Superior temporal gyrus (tissue), 1 donor: ENCODE results near the gene CIB1.

ENCODE experiments used
- DNase-seq: peaks from one replicate; pipeline ENCODE4 v3.0.0-alpha.2; 2016; ENCODE audit errors: extremely low spot score

The CIB1 gene

DNA sequence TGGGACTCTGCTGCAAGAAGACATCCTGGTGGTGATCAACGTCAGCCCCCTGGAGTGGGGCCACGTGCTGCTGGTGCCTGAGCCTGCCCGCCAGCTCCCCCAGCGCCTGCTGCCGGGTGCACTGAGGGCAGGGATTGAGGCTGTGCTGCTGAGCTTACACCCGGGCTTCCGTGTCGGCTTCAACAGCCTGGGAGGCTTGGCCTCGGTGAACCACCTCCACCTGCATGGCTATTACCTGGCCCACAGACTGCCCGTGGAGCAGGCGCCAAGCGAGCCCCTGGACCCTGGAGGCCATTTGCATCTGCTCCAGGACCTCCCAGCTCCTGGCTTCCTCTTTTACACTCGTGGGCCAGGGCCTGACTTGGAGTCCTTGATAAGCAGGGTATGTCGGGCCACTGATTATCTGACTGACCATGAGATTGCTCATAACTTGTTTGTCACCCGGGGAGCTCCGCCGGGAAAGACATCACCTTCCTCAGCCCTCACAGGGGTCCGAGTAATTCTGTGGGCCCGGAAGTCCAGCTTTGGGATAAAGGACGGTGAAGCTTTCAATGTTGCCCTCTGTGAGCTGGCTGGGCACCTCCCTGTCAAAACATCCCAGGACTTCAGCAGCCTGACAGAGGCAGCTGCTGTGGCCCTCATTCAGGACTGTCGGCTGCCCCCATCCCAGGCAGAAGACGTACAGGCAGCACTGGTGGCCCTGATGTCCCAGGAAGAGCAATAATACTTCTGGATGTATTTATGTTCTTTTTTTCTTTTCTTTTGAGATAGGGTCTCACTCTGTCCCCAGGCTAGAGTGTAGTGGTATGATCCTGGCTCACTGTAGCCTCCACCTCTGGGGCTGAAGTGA, 7.8 kb upstream of the CIB1 start:
- DNase-seq, result no peak

DNA sequence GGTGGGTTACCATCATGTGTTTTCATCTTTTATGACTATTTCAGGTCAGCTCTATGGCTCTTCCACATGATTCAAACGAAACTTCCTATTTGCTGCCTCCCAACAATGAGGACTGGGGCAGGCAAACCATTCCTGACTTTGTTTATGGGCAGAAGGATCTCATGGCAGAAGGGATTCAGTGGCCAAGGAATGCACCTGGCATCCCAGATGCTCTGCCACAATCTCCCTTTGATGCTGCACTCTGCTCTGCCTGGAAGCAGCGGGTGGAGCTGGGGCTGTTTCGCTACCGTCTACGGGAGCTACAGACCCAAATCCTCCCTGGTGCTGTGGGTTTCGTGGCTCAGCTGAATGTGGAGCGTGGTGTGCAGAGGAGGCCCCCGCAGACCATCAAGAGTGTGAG, 7.1 kb upstream of the CIB1 start:
- DNase-seq, result no peak

DNA sequence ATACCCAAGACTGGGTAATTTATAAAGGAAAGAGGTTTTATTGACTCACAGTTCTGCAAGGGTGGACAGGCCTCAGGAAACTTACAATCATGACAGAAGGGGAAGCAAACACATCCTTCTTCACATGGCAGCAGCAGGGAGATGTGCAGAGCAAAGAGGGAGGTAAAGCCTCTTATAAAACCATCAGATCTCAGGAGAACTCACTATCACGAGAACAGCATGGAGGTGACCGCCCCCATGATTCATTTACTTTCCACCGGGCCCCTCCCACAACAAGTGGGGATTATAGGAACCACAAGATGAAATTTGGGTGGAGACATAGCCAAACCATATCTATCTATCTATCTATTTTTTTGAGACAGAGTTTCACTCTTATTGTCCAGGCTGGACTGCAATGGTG, 5.6 kb upstream of the CIB1 start:
- no peak for DNase-seq

DNA sequence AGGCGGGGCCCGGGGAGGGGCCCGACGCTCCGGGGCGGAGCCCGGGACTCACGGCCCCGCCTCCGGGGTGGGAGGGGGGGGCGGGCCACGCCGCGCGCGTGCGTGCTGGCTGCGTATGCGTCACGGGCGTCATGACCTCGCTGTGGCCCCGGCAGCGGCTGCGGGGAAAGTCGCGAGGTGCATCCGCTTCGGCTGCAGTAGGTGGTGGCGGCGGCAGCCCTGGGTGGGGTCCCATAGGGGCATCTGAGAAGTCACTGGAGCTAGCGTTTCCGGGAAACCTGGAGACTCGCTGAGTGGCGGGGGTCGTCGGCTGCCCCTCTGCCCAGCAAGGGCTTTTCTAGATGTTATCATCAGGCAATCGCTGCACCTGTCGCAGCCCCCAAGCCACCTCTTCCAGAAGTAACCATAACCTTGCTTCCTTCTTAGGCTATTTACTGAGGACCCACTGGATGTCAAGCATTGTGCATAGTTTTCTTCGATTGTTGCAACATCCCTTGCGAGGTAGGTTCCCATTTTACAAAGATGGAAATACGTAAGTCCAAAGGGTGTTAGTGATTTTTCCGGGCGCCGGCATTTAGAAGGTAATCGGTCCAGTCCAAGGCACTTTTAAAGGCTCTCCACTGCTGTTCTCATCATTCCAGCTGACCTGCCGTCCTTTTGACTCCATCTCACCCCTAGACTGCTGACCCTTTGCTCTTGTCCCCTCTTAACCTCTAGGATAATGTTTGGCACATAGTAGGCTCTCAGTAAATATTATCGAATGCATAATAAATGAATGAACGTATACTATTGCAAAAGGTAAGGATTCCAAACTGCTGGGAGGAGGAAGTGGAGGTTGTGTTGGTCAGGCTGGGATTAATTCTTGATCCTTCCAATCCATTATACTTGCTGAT, 601 bp upstream of the CIB1 start, which contains the start of gene GDPGP1:
TSS of gene GDPGP1 (plus strand) at position 114 of the 893 bp plus-strand sequence. CDS start 6,700 bp downstream, outside the sequence.
- DNase-seq, result no peak

DNA sequence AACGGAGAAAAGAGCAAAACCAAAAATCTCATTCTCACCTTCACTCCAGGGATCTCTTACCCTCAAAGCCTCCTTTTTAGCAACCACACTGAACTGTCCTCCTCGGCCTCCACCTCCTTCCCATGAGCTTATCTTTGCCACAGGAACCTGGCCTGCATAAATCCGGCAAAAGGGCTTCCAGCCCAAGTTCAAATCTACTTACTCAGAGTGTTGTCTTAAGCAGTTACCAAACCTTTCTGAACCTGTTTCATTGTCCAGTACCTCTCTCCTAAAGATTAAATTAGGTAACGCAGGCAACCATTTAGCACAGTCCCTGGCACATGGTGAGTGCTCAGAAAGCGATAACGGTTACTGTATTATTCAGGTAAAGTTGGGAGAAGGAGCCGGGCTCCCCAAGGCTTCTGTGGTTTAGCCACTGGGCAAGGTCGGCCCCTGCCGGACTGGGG, 777 bp downstream of the CIB1 start:
- peak; percentile 39 for DNase-seq

DNA sequence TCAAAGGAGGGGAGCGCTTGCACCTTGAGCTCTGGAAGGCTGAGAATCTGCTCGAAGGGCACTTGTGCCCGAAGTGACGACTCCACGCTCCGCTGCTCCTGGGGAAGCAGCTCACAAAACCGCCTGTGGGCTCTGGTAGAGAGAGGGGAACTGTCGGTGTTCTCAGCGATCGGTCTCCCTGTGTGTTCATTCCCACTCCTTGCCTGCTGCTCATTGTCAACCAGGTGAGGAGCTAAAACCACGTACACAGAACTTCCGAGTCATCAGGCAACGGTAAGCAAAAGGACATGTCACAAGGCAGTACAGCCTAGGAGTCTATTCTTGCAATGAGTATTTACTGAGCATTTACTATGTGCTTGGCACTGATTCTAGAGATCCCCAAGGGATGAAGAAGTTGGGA, 1.5 kb downstream of the CIB1 start:
- DNase-seq, result no peak

DNA sequence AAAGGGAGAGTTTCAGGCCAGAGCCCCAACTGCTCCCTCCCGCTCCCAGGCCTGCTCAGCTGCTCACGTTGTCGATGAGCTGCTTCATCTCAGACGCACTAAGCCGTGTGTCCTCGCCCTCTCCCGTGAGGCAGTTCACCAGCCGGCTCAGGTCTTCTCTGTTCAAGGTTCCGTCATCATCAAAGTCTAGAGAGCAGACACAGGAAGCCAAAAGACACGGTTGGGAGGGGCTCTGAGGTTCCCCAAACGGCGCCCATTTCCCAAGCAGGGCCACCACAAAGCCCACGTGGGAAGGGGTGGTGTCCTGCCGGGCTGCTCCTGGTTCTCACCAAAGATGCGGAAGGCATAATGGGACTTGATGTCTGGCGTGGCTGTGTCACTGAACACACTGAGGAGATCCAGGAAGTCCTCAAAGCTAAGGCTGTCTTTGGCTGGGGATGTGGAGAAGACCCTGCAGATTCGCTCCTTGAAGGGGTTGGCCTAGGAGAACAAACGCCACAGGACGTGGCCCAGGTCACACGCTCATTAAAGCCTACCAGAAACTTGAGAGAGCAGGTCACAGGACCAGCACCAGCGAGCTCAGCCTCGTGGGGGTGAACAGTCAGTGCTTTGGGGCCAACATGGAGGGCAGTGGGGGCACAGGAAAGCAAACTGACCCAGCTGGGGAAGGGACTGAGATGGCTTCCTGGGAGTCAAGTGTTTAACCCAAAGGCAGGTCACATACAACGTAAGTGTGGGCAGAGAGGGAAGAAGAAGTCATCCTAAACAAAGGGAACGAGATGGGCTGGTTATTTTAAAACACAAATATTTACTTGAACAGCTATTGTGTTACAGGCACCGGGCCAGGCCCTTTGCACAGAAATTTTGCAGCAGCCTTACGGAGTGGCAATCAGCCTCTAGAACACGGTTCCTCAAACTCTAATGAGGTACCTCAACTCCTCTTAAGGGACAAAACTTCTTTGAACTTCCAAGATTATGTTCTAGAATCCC, 2.4 kb downstream of the CIB1 start:
- no peak for DNase-seq

DNA sequence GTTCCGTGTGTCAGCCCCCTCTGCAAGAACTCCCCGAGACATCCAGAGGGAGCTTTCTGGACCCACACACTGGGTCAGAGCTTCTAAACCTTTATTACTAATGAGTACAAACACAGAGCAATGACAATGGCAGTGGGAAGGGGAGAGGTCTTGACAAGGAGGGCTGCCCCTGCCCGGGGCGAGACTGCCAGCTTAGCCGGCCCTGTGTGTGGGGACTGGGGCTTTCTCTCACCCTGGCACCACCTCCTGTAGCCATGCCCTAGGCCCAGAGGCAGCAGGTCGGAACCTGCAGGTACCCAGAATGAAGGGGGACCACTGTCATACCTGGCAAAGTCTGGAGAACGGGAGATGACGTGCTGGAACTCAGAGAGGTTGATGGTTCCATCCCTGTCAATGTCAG, 3.1 kb downstream of the CIB1 start:
- no peak for DNase-seq

DNA sequence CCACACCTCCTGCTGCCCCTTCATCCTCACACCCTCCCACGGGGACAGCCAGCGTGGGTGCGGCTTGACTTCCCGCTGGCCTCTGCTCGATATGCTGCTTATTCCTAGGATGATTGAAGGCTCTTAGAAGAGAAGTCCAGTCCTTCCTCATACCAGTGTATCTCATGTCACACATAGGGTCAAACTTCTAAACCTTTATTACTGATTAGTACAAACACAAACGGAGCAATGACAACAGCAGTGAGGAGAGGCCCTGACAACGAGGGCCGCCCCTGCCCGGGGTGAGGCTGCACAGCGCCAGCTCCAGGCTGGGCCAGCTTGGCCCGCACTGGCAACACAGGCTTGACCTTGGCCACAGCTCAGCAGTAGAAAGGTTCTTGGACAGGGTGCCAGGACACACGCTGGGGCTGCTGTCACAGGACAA, 3.7 kb downstream of the CIB1 start:
- no peak for DNase-seq

DNA sequence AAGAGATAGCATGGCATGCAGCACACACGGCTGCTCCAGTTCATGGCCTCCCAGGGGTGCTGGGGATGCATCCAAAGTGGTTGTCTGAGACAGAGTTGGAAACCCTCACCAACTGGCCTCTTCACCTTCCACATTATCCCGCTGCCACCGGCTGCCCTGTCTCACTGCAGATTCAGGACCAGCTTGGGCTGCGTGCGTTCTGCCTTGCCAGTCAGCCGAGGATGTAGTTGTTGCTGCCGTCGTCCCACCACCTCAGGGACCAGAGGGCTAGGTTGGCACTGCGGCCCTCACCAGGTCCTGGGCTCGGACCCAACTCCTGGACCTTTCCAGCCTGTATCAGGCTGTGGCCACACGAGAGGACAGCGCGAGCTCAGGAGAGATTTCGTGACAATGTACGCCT, 4.8 kb downstream of the CIB1 start:
- DNase-seq, result no peak

DNA sequence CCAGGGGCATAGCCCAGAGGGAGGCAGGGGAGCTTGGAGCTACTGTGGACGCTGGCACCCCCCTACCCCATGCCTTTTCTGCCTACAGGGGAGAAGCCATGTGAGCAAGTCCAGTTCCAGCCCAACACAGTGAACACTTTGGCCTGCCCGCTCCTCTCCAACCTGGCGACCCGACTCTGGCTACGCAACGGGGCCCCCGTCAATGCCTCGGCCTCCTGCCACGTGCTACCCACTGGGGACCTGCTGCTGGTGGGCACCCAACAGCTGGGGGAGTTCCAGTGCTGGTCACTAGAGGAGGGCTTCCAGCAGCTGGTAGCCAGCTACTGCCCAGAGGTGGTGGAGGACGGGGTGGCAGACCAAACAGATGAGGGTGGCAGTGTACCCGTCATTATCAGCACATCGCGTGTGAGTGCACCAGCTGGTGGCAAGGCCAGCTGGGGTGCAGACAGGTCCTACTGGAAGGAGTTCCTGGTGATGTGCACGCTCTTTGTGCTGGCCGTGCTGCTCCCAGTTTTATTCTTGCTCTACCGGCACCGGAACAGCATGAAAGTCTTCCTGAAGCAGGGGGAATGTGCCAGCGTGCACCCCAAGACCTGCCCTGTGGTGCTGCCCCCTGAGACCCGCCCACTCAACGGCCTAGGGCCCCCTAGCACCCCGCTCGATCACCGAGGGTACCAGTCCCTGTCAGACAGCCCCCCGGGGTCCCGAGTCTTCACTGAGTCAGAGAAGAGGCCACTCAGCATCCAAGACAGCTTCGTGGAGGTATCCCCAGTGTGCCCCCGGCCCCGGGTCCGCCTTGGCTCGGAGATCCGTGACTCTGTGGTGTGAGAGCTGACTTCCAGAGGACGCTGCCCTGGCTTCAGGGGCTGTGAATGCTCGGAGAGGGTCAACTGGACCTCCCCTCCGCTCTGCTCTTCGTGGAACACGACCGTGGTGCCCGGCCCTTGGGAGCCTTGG, 5.6 kb downstream of the CIB1 start:
- DNase-seq, result no peak

DNA sequence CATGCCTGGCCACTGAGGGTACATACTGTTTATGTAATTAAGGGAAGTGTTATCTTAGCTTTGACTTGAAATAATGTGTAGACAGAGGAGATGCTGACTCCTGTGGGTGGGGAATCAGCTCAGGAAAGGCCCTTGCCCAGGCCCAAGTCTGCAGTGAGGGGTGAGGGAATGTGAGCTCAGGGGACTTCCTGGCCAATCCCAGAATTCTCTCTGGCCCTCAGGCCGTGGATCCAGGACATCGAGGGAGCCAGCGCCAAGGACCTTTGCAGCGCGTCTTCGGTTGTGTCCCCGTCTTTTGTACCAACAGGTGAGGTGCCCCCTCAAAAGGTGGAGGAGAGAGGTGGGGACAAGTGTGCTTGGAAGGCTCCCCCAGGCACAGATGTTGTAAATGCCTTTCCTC, 6.4 kb downstream of the CIB1 start:
- DNase-seq, result no peak

DNA sequence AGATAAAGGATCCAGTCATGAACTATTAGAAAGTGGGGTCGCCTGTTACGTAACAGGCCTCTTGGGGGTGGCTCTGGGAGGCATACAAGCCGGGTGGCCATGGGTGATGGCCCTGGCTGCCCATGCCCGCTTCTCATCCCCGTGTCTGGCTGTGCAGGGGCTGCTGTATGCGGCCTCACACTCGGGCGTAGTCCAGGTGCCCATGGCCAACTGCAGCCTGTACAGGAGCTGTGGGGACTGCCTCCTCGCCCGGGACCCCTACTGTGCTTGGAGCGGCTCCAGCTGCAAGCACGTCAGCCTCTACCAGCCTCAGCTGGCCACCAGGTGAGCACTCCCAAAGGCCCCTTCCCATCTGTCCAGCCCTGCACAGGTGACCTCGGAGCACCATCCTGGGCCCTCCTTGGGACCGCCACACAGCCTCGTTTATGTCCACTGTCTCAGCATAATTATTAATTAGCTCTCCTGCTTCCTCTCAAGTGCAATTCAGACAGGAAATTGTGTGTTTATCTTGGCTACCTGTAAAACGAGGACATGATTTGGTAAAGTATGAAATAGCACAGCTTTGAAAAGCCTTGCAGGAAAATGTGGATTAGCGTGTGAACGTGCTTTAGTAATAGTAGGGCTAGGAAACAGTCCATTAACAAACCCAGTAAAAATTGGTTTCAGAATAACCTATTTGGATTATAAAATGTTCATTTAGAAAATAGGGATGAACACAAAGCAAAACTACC, 8.1 kb downstream of the CIB1 start:
- DNase-seq, result no peak

DNA sequence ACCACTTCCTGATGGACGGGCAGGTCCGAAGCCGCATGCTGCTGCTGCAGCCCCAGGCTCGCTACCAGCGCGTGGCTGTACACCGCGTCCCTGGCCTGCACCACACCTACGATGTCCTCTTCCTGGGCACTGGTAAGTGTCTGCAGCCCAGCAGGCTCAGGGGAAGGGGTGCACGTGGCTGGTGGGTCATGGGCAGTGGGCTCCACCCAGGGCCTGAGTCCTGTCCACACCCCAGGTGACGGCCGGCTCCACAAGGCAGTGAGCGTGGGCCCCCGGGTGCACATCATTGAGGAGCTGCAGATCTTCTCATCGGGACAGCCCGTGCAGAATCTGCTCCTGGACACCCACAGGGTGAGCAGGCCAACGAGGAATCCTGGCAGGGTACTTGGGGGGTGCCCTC, 8.7 kb downstream of the CIB1 start:
- DNase-seq, result no peak

DNA sequence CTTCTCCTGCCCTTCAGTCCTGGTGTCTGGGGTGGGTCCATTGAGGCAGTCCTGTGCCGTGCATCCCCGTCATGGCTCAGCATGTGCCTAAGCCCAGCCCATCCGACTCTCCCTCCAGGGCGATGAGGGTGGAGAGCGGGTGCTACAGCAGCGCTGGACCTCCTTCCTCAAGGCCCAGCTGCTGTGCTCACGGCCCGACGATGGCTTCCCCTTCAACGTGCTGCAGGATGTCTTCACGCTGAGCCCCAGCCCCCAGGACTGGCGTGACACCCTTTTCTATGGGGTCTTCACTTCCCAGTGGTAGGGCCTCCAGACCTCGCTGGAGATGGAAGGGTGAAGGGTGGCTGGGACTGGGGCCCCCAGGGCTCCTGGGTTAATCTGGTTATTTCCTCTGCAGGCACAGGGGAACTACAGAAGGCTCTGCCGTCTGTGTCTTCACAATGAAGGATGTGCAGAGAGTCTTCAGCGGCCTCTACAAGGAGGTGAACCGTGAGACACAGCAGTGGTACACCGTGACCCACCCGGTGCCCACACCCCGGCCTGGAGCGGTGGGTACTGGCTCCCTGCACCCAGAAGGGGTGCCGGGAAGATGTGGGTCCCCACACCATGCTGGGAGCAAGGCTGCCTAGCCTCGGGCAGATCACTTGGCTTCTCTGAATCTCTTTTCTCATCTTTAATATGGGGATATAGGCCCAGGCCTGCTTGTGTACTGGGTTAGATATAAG, 10.1 kb downstream of the CIB1 start:
- no peak for DNase-seq

DNA sequence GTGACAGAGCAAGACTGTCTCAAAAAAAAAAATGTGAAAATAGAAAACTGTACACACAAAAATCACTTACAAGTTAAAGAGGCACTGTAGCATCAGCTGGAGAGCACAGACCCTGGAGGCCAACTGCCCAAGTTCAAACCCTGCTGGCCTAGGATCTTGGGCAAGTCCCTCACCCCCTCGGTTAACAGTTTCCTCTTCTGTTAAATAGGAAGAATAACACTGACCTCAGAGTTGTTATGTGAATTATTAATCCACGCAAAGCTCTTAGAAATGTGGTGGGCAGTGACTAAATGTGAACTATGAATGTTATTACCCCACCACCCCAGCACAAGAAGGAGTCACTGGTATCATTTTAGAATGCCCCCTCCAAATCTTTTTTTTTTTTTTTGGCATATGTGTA, 11.2 kb downstream of the CIB1 start:
- no peak for DNase-seq

DNA sequence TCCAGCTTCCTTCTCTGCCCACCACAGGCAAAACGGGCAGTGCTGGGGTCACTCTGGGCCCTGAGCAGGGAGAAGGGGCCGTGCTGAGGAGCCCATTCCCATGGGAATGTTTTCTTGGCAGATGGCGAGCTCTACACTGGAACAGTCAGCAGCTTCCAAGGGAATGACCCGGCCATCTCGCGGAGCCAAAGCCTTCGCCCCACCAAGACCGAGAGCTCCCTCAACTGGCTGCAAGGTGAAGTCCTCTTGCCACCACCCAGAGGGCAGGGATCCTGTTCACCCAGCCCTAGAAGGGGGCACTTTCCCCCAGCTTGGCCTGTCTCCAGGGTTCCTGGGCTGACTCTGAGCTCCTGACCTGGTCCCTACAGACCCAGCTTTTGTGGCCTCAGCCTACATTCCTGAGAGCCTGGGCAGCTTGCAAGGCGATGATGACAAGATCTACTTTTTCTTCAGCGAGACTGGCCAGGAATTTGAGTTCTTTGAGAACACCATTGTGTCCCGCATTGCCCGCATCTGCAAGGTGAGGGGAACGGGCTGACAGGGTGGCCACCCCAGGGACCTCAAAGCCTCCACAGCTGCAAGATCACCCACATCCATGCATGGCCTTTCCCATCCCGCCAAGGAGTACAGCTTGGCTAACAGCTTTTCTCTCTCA, 12.4 kb downstream of the CIB1 start:
- peak; percentile 83 for DNase-seq

DNA sequence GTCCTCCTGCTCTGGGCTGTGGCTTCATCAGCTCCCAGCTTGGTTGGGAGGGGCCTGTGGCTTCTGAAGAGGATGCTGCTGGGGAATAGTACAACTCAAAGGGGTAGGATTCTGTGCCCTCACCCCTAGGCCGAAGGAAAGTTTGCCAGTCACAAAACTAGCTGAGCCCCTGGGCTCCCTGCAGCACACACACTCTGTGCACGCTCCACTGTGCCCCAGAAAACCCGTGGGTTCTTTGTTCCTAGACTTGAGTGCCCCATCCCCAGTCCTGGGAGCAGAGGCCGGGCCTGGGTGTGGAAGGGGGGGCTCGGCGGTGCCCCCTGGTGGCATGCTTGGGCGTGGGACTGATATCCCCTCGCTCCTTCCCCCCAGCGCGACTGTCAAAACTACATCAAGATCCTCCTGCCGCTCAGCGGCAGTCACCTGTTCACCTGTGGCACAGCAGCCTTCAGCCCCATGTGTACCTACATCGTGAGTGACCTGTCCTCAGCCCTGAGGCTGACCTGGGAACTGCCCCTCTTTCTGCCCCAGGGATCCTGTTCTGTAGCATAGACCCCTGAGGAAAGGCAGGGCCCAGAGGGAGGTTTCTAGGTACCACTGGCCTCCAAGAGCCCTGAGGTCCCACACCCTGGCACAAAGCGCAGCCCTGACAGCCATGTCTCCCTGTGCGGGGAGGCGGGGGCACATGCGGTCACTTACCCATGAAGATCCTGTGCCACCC, 14.2 kb downstream of the CIB1 start:
- no peak for DNase-seq
